ENCODE results near the gene KRT28.

KRT28 gene

GRCh38 chr17:40822132-40822812 lies 22.5 kb upstream of the KRT28 start, which contains the start of gene KRT10:
Gene KRT10, minus strand, starts transcription at chr17:40822614. Its CDS starts 29 bp downstream, at chr17:40822585.
- H3K27ac ChIP-seq: peak within 1 kb of the TSS; percentile 93
- H3K9me3 ChIP-seq (ENCODE audit: low read depth, low read length): no peaks in the 10 kb centered on the region
- peaks cover 14% of the 10 kb centered on the region for H3K36me3 ChIP-seq (ENCODE audit: insufficient read depth, low read length)
- DNase-seq (ENCODE audit: low read depth, low spot score): no peak
- no peak within 1 kb of the TSS for H3K9ac ChIP-seq (ENCODE audit: insufficient read length)
- no peak for TF ChIP-seq EZH2 (IDR thresholded peaks at IDR 0.05)
- no peak for TF ChIP-seq POLR2AphosphoS5 (IDR thresholded peaks at IDR 0.05; ENCODE audit: borderline replicate concordance, low read depth, low read length)
- no peak for TF ChIP-seq FOXP2 (optimal IDR thresholded peaks at IDR 0.05; ENCODE audit: control extremely low read depth, extremely low read length, insufficient read depth)
- peak within 1 kb of the TSS; percentile 35 for H3K4me3 ChIP-seq

- H3K27ac ChIP-seq: peak overlapping the region; percentile 93
- no peak for DNase-seq (ENCODE audit: low read depth, low spot score)
- peak overlapping the region; percentile 35 for H3K4me3 ChIP-seq
- H3K36me3 ChIP-seq (ENCODE audit: insufficient read depth, low read length): peaks cover 21% of the 10 kb centered on the region
- H3K9ac ChIP-seq (ENCODE audit: insufficient read length): no peak overlapping the region
- no peaks in the 10 kb centered on the region for H3K9me3 ChIP-seq (ENCODE audit: low read depth, low read length)
- no peak for TF ChIP-seq EZH2 (IDR thresholded peaks at IDR 0.05)
- no peak for TF ChIP-seq POLR2AphosphoS5 (IDR thresholded peaks at IDR 0.05; ENCODE audit: borderline replicate concordance, low read depth, low read length)
- TF ChIP-seq FOXP2 (optimal IDR thresholded peaks at IDR 0.05; ENCODE audit: control extremely low read depth, extremely low read length, insufficient read depth): no peak
These were observed 21.8 kb upstream of the KRT28 start for GRCh38 chr17:40821536-40821935.

DNA sequence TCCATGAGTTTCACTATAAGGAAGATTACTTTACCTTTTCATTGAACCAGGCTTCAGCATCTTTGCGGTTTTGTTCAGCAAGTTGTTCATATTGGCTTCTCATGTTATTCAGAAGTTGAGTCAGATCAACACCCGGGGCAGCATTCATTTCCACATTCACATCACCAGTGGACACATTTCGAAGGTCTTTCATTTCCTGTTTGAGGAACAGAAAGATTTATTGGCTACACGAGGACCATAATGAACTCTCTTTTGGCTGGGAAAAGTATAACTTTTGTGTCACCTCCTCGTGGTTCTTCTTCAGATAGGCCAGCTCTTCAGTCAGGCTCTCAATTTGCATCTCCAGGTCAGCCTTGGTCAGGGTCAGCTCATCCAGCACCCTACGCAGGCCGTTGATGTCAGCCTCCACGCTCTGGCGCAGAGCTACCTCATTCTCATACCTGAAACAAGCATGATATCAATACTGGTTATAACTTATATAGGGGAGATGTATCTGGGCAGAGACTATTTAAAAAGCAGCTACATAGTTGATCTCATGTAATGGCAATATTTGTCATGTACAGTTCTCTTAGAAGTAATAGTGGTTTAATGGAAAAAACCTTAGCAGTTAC lies 20.6 kb upstream of the KRT28 start:
- no peak for DNase-seq (ENCODE audit: low read depth, low spot score)
- peaks cover 22% of the 10 kb centered on the region for H3K36me3 ChIP-seq (ENCODE audit: insufficient read depth, low read length)
- no peaks in the 10 kb centered on the region for H3K9me3 ChIP-seq (ENCODE audit: low read depth, low read length)
- peak overlapping the region; percentile 93 for H3K27ac ChIP-seq
- no peak for TF ChIP-seq EZH2 (IDR thresholded peaks at IDR 0.05)
- no peak for TF ChIP-seq POLR2AphosphoS5 (IDR thresholded peaks at IDR 0.05; ENCODE audit: borderline replicate concordance, low read depth, low read length)
- no peak for TF ChIP-seq FOXP2 (optimal IDR thresholded peaks at IDR 0.05; ENCODE audit: control extremely low read depth, extremely low read length, insufficient read depth)
- peak overlapping the region; percentile 98 for H3K4me3 ChIP-seq
- H3K9ac ChIP-seq (ENCODE audit: insufficient read length): peak overlapping the region; percentile 94

DNA sequence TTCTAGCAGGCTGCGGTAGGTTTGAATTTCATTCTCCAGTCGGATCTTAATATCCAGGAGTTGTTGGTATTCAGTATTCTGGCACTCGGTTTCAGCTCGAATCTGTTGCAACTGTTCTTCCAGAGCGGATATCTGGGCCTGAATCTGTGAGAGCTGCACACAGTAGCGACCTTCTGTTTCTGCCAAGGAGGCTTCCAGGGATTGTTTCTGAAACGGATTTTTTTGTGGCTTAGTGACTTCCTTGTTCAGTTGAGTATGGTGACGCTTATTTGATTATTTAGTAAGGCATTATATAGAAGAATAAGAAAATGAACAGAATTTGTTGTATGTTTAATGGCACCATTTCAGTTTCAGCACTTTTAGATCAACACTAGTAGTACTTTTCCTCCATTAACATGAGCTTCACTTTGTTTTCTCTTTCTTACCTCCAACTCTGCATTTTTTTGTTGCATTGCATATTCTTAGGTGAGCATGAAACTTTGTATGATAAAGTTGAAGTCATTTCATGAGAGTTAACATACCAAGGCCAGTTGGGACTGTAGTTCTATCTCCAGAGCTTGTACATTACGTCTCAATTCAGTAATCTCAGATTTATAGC lies 19.9 kb upstream of the KRT28 start:
- Histone ChIP-seq H3K9ac (ENCODE audit: insufficient read length) (peak overlapping the region; percentile 94), H3K4me3 (peak overlapping the region; percentile 98), H3K9me3 (ENCODE audit: low read depth, low read length) (no peaks in the 10 kb centered on the region), H3K36me3 (ENCODE audit: insufficient read depth, low read length) (peaks cover 22% of the 10 kb centered on the region), H3K27ac (peak overlapping the region; percentile 93)
- no peak for TF ChIP-seq FOXP2 (optimal IDR thresholded peaks at IDR 0.05; ENCODE audit: control extremely low read depth, extremely low read length, insufficient read depth)
- DNase-seq (ENCODE audit: low read depth, low spot score): no peak

DNA sequence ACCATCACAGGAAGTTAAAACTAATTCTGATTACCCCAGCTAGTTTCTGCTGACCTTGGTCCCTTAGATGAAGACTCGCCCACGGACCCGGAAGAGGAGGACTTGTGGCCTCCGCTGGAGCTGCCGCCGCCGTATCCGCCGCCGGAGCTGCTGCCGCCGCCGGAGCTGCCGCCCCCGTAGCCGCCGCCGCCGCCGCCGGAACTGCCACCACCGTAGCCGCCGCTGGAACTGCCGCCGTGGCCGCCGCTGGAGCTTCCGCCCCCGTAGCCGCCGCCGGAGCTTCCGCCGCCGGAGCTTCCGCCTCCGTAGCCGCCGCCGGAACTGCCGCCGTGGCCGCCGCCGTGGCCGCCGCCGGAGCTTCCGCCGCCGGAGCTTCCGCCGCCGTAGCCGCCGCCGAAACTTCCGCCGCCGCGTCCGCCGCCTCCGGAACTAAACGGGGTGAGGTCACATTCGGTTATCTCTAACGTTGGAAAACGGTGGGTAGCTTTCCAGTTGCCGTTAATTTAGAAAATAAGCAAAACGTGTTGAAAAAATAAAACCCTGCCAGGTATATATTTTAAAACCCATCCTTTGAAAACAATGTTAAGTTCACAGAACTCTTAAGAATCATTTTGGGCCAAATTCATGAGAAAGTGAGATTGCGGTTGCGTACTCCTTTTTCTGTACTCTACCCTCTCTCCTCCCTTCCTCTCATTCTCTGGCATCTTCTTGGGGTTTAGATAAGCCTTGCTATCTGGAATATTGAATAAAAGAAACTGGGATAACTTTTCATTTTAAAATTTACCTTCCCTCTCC lies 19.2 kb upstream of the KRT28 start:
- Histone ChIP-seq H3K27ac (peak overlapping the region; percentile 93), H3K4me3 (peak overlapping the region; percentile 98), H3K36me3 (ENCODE audit: insufficient read depth, low read length) (peaks cover 22% of the 10 kb centered on the region), H3K9me3 (ENCODE audit: low read depth, low read length) (no peaks in the 10 kb centered on the region), H3K9ac (ENCODE audit: insufficient read length) (peak overlapping the region; percentile 98)
- no peak for DNase-seq (ENCODE audit: low read depth, low spot score)
- TF ChIP-seq FOXP2 (optimal IDR thresholded peaks at IDR 0.05; ENCODE audit: control extremely low read depth, extremely low read length, insufficient read depth) (no peak), POLR2AphosphoS5 (IDR thresholded peaks at IDR 0.05; ENCODE audit: borderline replicate concordance, low read depth, low read length) (peak; percentile 62)

- H3K9me3 ChIP-seq (ENCODE audit: low read depth, low read length): no peaks in the 10 kb centered on the region
- no peak for TF ChIP-seq FOXP2 (optimal IDR thresholded peaks at IDR 0.05; ENCODE audit: control extremely low read depth, extremely low read length, insufficient read depth)
- no peak for TF ChIP-seq EZH2 (IDR thresholded peaks at IDR 0.05)
- no peak for TF ChIP-seq POLR2AphosphoS5 (IDR thresholded peaks at IDR 0.05; ENCODE audit: borderline replicate concordance, low read depth, low read length)
These were observed 18.6 kb upstream of the KRT28 start for GRCh38 chr17:40818343-40818732.

DNA sequence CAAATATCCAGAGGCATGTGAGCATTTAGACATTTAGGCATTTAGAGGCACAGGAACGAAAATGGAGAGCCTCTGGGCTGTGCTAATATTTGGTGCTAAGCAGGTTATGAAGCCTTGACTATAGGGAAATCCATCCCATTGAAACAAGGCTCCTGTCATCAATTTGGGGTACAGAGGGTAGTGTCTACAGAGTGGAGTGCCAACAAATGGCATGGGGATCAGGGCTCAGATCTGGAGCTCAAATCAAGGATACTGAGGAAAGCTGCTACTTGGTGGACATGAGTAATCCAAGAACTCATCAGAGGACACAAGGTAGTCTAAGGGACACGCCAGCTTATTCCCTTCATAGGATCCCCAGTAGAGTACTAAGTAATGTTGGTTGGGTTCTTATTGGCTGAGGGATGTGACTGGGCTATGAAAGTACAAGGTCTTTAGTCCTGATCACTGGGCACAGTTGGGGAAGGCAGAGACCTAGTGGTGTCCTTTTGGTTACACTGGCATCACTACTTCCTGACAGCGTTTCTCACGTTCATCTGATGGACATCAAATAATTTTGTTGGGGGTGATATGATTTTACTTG lies 17.4 kb upstream of the KRT28 start:
- Histone ChIP-seq H3K9me3 (ENCODE audit: low read depth, low read length) (no peaks in the 10 kb centered on the region), H3K9ac (ENCODE audit: insufficient read length) (no peak overlapping the region), H3K4me3 (no peak overlapping the region), H3K36me3 (ENCODE audit: insufficient read depth, low read length) (peaks cover 22% of the 10 kb centered on the region), H3K27ac (peak overlapping the region; percentile 46; the same call in 1 of the 2 replicates)
- TF ChIP-seq EZH2 (IDR thresholded peaks at IDR 0.05) (no peak), POLR2AphosphoS5 (IDR thresholded peaks at IDR 0.05; ENCODE audit: borderline replicate concordance, low read depth, low read length) (peak; percentile 41; the same call in 1 of the 2 replicates)
- DNase-seq (ENCODE audit: low read depth, low spot score): no peak

More at GRCh38 chr17:40818343-40818732, 18.6 kb upstream of the KRT28 start:
- Histone ChIP-seq H3K27ac (peak overlapping the region; percentile 93), H3K4me3 (peak overlapping the region; percentile 98), H3K9ac (ENCODE audit: insufficient read length) (peak overlapping the region; percentile 98), H3K36me3 (ENCODE audit: insufficient read depth, low read length) (peaks cover 22% of the 10 kb centered on the region)
- no peak for DNase-seq (ENCODE audit: low read depth, low spot score)

All from SK-N-MC (cell line).